Left lung (tissue), 10 donors: ENCODE measurements around the gene KATNAL1. TPM values are rescaled to one million over a fixed set of nuclear protein-coding genes. Genes with fewer than 3 reads are reported as not detected.
"Not testable (repeated sequence)": the region's sequence is repeated elsewhere in the genome, so short reads cannot be mapped to it uniquely, and the experiment has no call there.

Experiments used
- ATAC-seq: fragments of 200-7000 bp; cut with Tn5 transposase; one replicate; pipeline ENCODE4 v1.9.1; 2020; ENCODE audit warnings: moderate library complexity
- DNase-seq, 4 donors: peaks; one replicate each; pipeline ENCODE4 v3.0.0-alpha.2; 2013 to 2020
- H3K27ac ChIP-seq, 2 donors: fragments of 200-600 bp; sonication (generic) in 1 of 2; one replicate each; pipeline versions ENCODE4 v1.5.0 to v1.8.0; 2020 to 2021
- H3K27me3 ChIP-seq, 2 donors: fragments of 200-600 bp; sonication (generic) in 1 of 2; one replicate each; pipeline versions ENCODE4 v1.5.0 to v1.8.0; 2020 to 2021
- H3K36me3 ChIP-seq, 2 donors: fragments of 200-600 bp; sonication (generic) in 1 of 2; one replicate each; pipeline versions ENCODE4 v1.5.0 to v1.8.0; 2020 to 2021
- H3K4me1 ChIP-seq, 2 donors: fragments of 200-600 bp; one replicate each; pipeline ENCODE4 v1.8.0; 2021
- H3K4me3 ChIP-seq, 2 donors: fragments of 200-600 bp; sonication (generic) in 1 of 2; one replicate each; pipeline versions ENCODE4 v1.5.0 to v1.8.0; 2020 to 2021; ENCODE audit warnings: mild to moderate bottlenecking in 1 of 2
- H3K9me3 ChIP-seq, 2 donors: fragments of 200-600 bp; sonication (generic) in 1 of 2; one replicate each; pipeline versions ENCODE4 v1.5.0 to v1.8.0; 2020 to 2021
- CTCF ChIP-seq, 2 donors: fragments of 200-600 bp; sonication (generic) in 1 of 2; IDR thresholded peaks; one replicate each; pipeline versions ENCODE4 v1.5.0 to v1.8.0; 2021; ENCODE audit warnings: antibody characterized with exemption in 2 of 2
- intact Hi-C, 2 donors: fragments of 100-400 bp; cut with DNase I; formaldehyde crosslinking; loops; one replicate each; pipeline versions ENCODE4 v1.11.2 to v1.14.2; 2022
- polyA plus RNA-seq, 6 donors: library from polyadenylated mRNA; unstranded; fragments of 120-200 nt; gene quantifications; one replicate each; pipeline ENCODE4 v1.2.1, GENCODE V29; 2013; ENCODE audit not compliant: insufficient read length in 6 of 6
- total RNA-seq, 2 donors: library from RNA; stranded (reverse); fragmentation: NEBNext Ultra II Directional; extraction: Animal tissue kit (Norgen Biotek cat#: 25700); gene quantifications; one replicate each; pipeline ENCODE4 v1.2.1, GENCODE V29; 2021
- donor health status: DM: no; HTN: yes; CAD: no.
- donor health status: DM: no; HTN: no; CAD: no.

Gene KATNAL1
- total and polyA plus RNA-seq, 8 donors, result 13.9 to 24.9 (median 16.2) TPM

GRCh38 chr13:30181888-30182651 is 125.3 kb downstream of the KATNAL1 start:
- Histone ChIP-seq H3K36me3 (no peaks in the 10 kb centered on the region), H3K4me3 (no peak overlapping the region), H3K4me1 (no peaks in the 10 kb centered on the region), H3K27me3 (no peaks in the 10 kb centered on the region), H3K9me3 (no peaks in the 10 kb centered on the region), H3K27ac (no peak overlapping the region)
- no peak for DNase-seq
- ATAC-seq, result no peak
- intact Hi-C loops, result no loop called here
- no peak for TF ChIP-seq CTCF (IDR thresholded peaks at IDR 0.05)

- no peak for ATAC-seq
Measured at GRCh38 chr13:30179597-30180276, 127.6 kb downstream of the KATNAL1 start.

GRCh38 chr13:30178976-30179375 is 128.4 kb downstream of the KATNAL1 start:
- intact Hi-C loops, result no loop called here
- Histone ChIP-seq H3K36me3 (no peaks in the 10 kb centered on the region), H3K4me1 (no peaks in the 10 kb centered on the region), H3K27me3 (no peaks in the 10 kb centered on the region), H3K27ac (no peak overlapping the region), H3K4me3 (no peak overlapping the region), H3K9me3 (no peaks in the 10 kb centered on the region)
- ATAC-seq (no peak), DNase-seq (no peak)
- TF ChIP-seq CTCF (IDR thresholded peaks at IDR 0.05), result no peak

More at GRCh38 chr13:30179597-30180276, 127.6 kb downstream of the KATNAL1 start:
- no peak for DNase-seq
- no peak overlapping the region for H3K4me3 ChIP-seq
- intact Hi-C loops, result no loop called here
- H3K27ac ChIP-seq, result no peak overlapping the region
- no peaks in the 10 kb centered on the region for H3K36me3 ChIP-seq
- no peaks in the 10 kb centered on the region for H3K9me3 ChIP-seq
- TF ChIP-seq CTCF (IDR thresholded peaks at IDR 0.05), result no peak
- H3K4me1 ChIP-seq, result no peaks in the 10 kb centered on the region
- H3K27me3 ChIP-seq, result no peaks in the 10 kb centered on the region

- H3K4me1 ChIP-seq, result no peaks in the 10 kb centered on the region
- H3K4me3 ChIP-seq, result no peak overlapping the region
- H3K9me3 ChIP-seq, result no peaks in the 10 kb centered on the region
- intact Hi-C loops, result no loop called here
- no peak for ATAC-seq
- no peak overlapping the region for H3K27ac ChIP-seq
- no peak for TF ChIP-seq CTCF (IDR thresholded peaks at IDR 0.05)
- H3K27me3 ChIP-seq, result no peaks in the 10 kb centered on the region
- DNase-seq, result no peak
- no peaks in the 10 kb centered on the region for H3K36me3 ChIP-seq
Measured at GRCh38 chr13:30175166-30175565, 132.2 kb downstream of the KATNAL1 start.

GRCh38 chr13:30174250-30174649 is 133.1 kb downstream of the KATNAL1 start:
- H3K27ac ChIP-seq, ATAC-seq, H3K36me3 ChIP-seq, intact Hi-C loops, H3K4me3 ChIP-seq, H3K4me1 ChIP-seq, H3K9me3 ChIP-seq, H3K27me3 ChIP-seq, DNase-seq: not testable (repeated sequence)
